Stimulated activated CD4-positive, alpha-beta T cell treated with anti-CD3 and anti-CD28 coated beads, Interleukin-12 subunit alpha, Interleukin-12 subunit beta, amount 100 ng/mL, for 48 hours (primary cell): ENCODE measurements around the gene PLAC8L1.
"Not testable (repeated sequence)": the region's sequence is repeated elsewhere in the genome, so short reads cannot be mapped to it uniquely, and the experiment has no call there.

Experiments
- DNase-seq, 3 donors: peaks; one replicate each; pipeline ENCODE4 v3.0.0-alpha.2; 2020; ENCODE audit warnings: low read depth in 2 of 3, low spot score in 1 of 3

Gene PLAC8L1

GRCh38 chr5:146105477-146105876, at the start of gene PLAC8L1:
TSS of gene PLAC8L1 (minus strand) at chr5:146105577. CDS start at chr5:146104311, 1,266 bp downstream.
- no peak for DNase-seq

- DNase-seq = no peak
These were observed 46.6 kb upstream of the PLAC8L1 start for GRCh38 chr5:146151970-146152369.

GRCh38 chr5:146137967-146138403, 32.6 kb upstream of the PLAC8L1 start:
- DNase-seq = no peak

- DNase-seq = no peak
These were observed 25.2 kb upstream of the PLAC8L1 start for GRCh38 chr5:146130440-146131045.

GRCh38 chr5:146126068-146126467, 20.7 kb upstream of the PLAC8L1 start:
- DNase-seq = no peak

- DNase-seq = no peak
These were observed 19.2 kb upstream of the PLAC8L1 start for GRCh38 chr5:146124580-146124979.

- not testable (repeated sequence) for DNase-seq
These were observed 16.1 kb upstream of the PLAC8L1 start for GRCh38 chr5:146121451-146121850.

- DNase-seq = no peak
These were observed 12.9 kb upstream of the PLAC8L1 start for GRCh38 chr5:146118322-146118721.

GRCh38 chr5:146117216-146117615, 11.8 kb upstream of the PLAC8L1 start:
- DNase-seq = not testable (repeated sequence)

- no peak for DNase-seq
These were observed 11.0 kb upstream of the PLAC8L1 start for GRCh38 chr5:146116361-146116760.

- DNase-seq = no peak
These were observed 7.1 kb upstream of the PLAC8L1 start for GRCh38 chr5:146112476-146112875.

GRCh38 chr5:146111409-146111808, 6.0 kb upstream of the PLAC8L1 start:
- no peak for DNase-seq

GRCh38 chr5:146109379-146109778, 4.0 kb upstream of the PLAC8L1 start:
- no peak for DNase-seq

- DNase-seq = not testable (repeated sequence)
These were observed 3.5 kb upstream of the PLAC8L1 start for GRCh38 chr5:146108870-146109269.

GRCh38 chr5:146107901-146108300, 2.5 kb upstream of the PLAC8L1 start:
- no peak for DNase-seq

- no peak for DNase-seq
These were observed 1.8 kb downstream of the PLAC8L1 start for GRCh38 chr5:146103594-146103993.

- DNase-seq = no peak
These were observed 3.7 kb downstream of the PLAC8L1 start for GRCh38 chr5:146101646-146102045.

GRCh38 chr5:146098047-146098446, 7.3 kb downstream of the PLAC8L1 start:
- DNase-seq = no peak

- no peak for DNase-seq
These were observed 13.5 kb downstream of the PLAC8L1 start for GRCh38 chr5:146091881-146092280.

GRCh38 chr5:146089287-146089686, 16.1 kb downstream of the PLAC8L1 start:
- DNase-seq = no peak

GRCh38 chr5:146088098-146088497, 17.3 kb downstream of the PLAC8L1 start:
- DNase-seq = no peak

- DNase-seq = no peak
These were observed 21.0 kb downstream of the PLAC8L1 start for GRCh38 chr5:146084376-146084775.

- no peak for DNase-seq
These were observed 22.6 kb downstream of the PLAC8L1 start for GRCh38 chr5:146082798-146083197.
